Body of pancreas (tissue), 4 donors: ENCODE data around the gene PNPLA7.

Source experiments
- CTCF ChIP-seq, 7 experiments: fragments of 450-650 bp in 4 of 7; fragments of 200-600 bp in 3 of 7; sonication (generic) in 3 of 7; IDR thresholded peaks; one replicate each; pipeline ENCODE4 v1.5.1; 2016 to 2019; ENCODE audit warnings: antibody characterized with exemption in 7 of 7
- POLR2A ChIP-seq, 3 donors: fragments of 450-650 bp; IDR thresholded peaks; one replicate each; pipeline ENCODE4 v1.6.1; 2016; ENCODE audit warnings: antibody characterized with exemption in 3 of 3, mild to moderate bottlenecking in 2 of 3

- TF ChIP-seq CTCF (IDR thresholded peaks at IDR 0.05) (no peak), POLR2A (IDR thresholded peaks at IDR 0.05) (no peak)
Observed at GRCh38 chr9:137441935-137442321, 108.3 kb downstream of the PNPLA7 start.
